ENCODE measurements around the gene TRIML1. TPM values are rescaled to one million over a fixed set of nuclear protein-coding genes. Genes with fewer than 3 reads are reported as not detected.

TRIML1 gene
- total RNA-seq, 1 experiment from 2014 or later, result not detected

DNA sequence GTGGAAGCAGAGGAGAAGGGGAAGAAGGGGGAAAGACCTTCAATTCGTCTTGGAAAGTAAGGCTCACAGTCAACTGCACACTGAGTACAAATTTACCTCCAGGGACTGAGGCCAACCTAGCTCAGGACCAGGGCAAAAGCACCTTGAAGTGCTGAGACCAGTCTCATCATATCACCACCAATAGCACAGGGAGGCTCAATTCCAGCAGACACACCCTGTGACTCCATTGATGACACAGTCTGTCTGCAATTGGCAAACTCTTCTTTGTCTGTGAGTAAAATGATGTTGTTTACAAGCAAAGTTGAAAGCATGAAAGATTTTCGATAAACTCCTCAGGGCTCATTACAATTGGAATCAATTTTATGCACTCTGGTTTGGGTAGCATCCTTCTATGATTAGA lies 32.3 kb downstream of the TRIML1 start:
- Histone ChIP-seq H3K23ac (ENCODE audit: insufficient read length, low read depth, low read length) (no peak overlapping the region), H4K91ac (ENCODE audit: insufficient read length, low read depth, low read length) (no peak overlapping the region), H3T11ph (ENCODE audit: low read length) (no peak overlapping the region), H3K9ac (ENCODE audit: extremely low read depth, insufficient read length, low read length) (no peak overlapping the region), H4K20me1 (ENCODE audit: control insufficient read depth, insufficient read depth, insufficient read length) (no peaks in the 10 kb centered on the region), H2AFZ (ENCODE audit: low read length) (no peak overlapping the region), H3K56ac (ENCODE audit: insufficient read length, low read depth, low read length) (no peak overlapping the region), H3K9me3 (ENCODE audit: control insufficient read depth, low read depth, low read length) (no peaks in the 10 kb centered on the region), H2BK5ac (ENCODE audit: insufficient read length, low read length) (no peak overlapping the region), H3K4ac (ENCODE audit: low read depth, low read length) (no peak overlapping the region), H3K4me1 (ENCODE audit: insufficient read depth, low read length) (no peaks in the 10 kb centered on the region), H2BK20ac (ENCODE audit: low read depth, low read length, poor library complexity, severe bottlenecking) (no peak overlapping the region), H2BK120ac (ENCODE audit: low read depth, low read length, poor library complexity, severe bottlenecking) (no peak overlapping the region), H3K23me2 (ENCODE audit: insufficient read length, low read depth, low read length, poor library complexity, severe bottlenecking) (no peaks in the 10 kb centered on the region), H3K79me1 (ENCODE audit: insufficient read depth, low read depth, low read length, poor library complexity, severe bottlenecking) (no peaks in the 10 kb centered on the region), H3K27ac (ENCODE audit: insufficient read length, low read depth, low read length) (no peak overlapping the region), H2BK12ac (ENCODE audit: insufficient read length, low read depth, low read length) (no peak overlapping the region), H3K27me3 (ENCODE audit: insufficient read depth, low read length) (no peaks in the 10 kb centered on the region), H3K14ac (ENCODE audit: insufficient read depth, low read length) (no peak overlapping the region), H4K5ac (ENCODE audit: insufficient read length, low read depth, low read length) (no peak overlapping the region), H3K4me2 (ENCODE audit: insufficient read depth, insufficient read length, low read length) (no peak overlapping the region), H3K18ac (ENCODE audit: insufficient read length, low read depth, low read length) (no peak overlapping the region), H3K79me2 (ENCODE audit: insufficient read depth, low read length) (no peaks in the 10 kb centered on the region), H4K8ac (replicated peaks; ENCODE audit: insufficient read length, low read depth, low read length) (no peak overlapping the region), H2BK15ac (ENCODE audit: low read depth, low read length) (no peak overlapping the region), H2AK5ac (ENCODE audit: insufficient read length, low read length) (no peak overlapping the region)
- TF ChIP-seq, protein P1, sequence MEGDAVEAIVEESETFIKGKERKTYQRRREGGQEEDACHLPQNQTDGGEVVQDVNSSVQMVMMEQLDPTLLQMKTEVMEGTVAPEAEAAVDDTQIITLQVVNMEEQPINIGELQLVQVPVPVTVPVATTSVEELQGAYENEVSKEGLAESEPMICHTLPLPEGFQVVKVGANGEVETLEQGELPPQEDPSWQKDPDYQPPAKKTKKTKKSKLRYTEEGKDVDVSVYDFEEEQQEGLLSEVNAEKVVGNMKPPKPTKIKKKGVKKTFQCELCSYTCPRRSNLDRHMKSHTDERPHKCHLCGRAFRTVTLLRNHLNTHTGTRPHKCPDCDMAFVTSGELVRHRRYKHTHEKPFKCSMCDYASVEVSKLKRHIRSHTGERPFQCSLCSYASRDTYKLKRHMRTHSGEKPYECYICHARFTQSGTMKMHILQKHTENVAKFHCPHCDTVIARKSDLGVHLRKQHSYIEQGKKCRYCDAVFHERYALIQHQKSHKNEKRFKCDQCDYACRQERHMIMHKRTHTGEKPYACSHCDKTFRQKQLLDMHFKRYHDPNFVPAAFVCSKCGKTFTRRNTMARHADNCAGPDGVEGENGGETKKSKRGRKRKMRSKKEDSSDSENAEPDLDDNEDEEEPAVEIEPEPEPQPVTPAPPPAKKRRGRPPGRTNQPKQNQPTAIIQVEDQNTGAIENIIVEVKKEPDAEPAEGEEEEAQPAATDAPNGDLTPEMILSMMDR (conservative IDR thresholded peaks at IDR 0.05), result no peak
- WGBS (ENCODE audit: extremely low coverage, insufficient read length, low lambda C conversion rate), result no CpG with 5 or more reads among the region's 2 CpGs
- Mint-ChIP-seq H3K27ac (no peak overlapping the region), H3K9me3 (peaks cover 2 to 9% of the 10 kb centered on the region in 2 experiments), H3K4me1 (peaks cover 4 to 6% of the 10 kb centered on the region in 2 experiments; a peak in 3 of 4 replicates), H3K27me3 (ENCODE audit: low read depth) (no peaks in the 10 kb centered on the region), H3K4me3 (no peak overlapping the region), H3K36me3 (ENCODE audit: insufficient read depth in 1 of 3, low read depth in 3 of 3) (peaks cover 0 to 10% (median 4%) of the 10 kb centered on the region in 3 experiments; a peak in 3 of 7 replicates)
- no peak for DNase-seq
